ENCODE measurements around the gene CECR2. TPM values are rescaled to one million over a fixed set of nuclear protein-coding genes. Genes with fewer than 3 reads are reported as not detected.

Gene CECR2
- total RNA-seq, 3 donors from 2014 or later (not counting 1 experiment from before 2014, with no cell fraction given), result 0.02 to 0.45 TPM; not detected in 1

- H3K27me3 ChIP-seq (ENCODE audit: control insufficient read depth, insufficient read depth, low read length), result no peaks in the 10 kb centered on the region
- intact Hi-C loops (cut with micrococcal nuclease), result no loop called here
- no peak overlapping the region for H3K27ac ChIP-seq (ENCODE audit: low read length)
- Mint-ChIP-seq H3K27me3 (ENCODE audit: low read depth in 2 of 2) (peaks cover 7 to 10% of the 10 kb centered on the region in 2 donors), H3K9me3 (no peaks in the 10 kb centered on the region), H3K4me1 (no peaks in the 10 kb centered on the region), H3K36me3 (no peaks in the 10 kb centered on the region), H3K27ac (no peak overlapping the region), H3K4me3 (no peak overlapping the region)
- 94% methylated on average over 10 of the region's 10 CpGs for WGBS (ENCODE audit: insufficient coverage)
- no peak for DNase-seq
- ATAC-seq, result no peak
- H3K4me3 ChIP-seq (ENCODE audit: low read length), result no peak overlapping the region
- TF ChIP-seq CTCF (IDR thresholded peaks at IDR 0.05), result no peak
- H3K36me3 ChIP-seq (ENCODE audit: control insufficient read depth, insufficient read depth, low read length), result no peaks in the 10 kb centered on the region
- no peaks in the 10 kb centered on the region for H3K9me3 ChIP-seq (ENCODE audit: control insufficient read depth, insufficient read depth, low read length)
- H3K4me1 ChIP-seq (ENCODE audit: control insufficient read depth, insufficient read depth, low read length), result no peaks in the 10 kb centered on the region
Measured at GRCh38 chr22:17566776-17567175, 197.5 kb downstream of the CECR2 start.

- H3K9me3 Mint-ChIP-seq, result no peaks in the 10 kb centered on the region
- H3K36me3 Mint-ChIP-seq, result no peaks in the 10 kb centered on the region
- Histone ChIP-seq H3K36me3 (ENCODE audit: control insufficient read depth, insufficient read depth, low read length) (no peaks in the 10 kb centered on the region), H3K4me1 (ENCODE audit: control insufficient read depth, insufficient read depth, low read length) (no peaks in the 10 kb centered on the region), H3K4me3 (ENCODE audit: low read length) (no peak overlapping the region), H3K9me3 (ENCODE audit: control insufficient read depth, insufficient read depth, low read length) (no peaks in the 10 kb centered on the region), H3K27ac (ENCODE audit: low read length) (no peak overlapping the region), H3K27me3 (ENCODE audit: control insufficient read depth, insufficient read depth, low read length) (no peaks in the 10 kb centered on the region)
- intact Hi-C loops (cut with micrococcal nuclease), result no loop called here
- ATAC-seq (no peak), DNase-seq (no peak)
- 51% methylated on average over 8 of the region's 8 CpGs for WGBS (ENCODE audit: insufficient coverage)
- no peak for TF ChIP-seq CTCF (IDR thresholded peaks at IDR 0.05)
- peaks cover 0 to 6% of the 10 kb centered on the region in 2 donors for H3K27me3 Mint-ChIP-seq (ENCODE audit: low read depth in 2 of 2)
- no peaks in the 10 kb centered on the region for H3K4me1 Mint-ChIP-seq
- no peak overlapping the region for H3K27ac Mint-ChIP-seq
- H3K4me3 Mint-ChIP-seq, result no peak overlapping the region
Measured at GRCh38 chr22:17569971-17570511, 200.8 kb downstream of the CECR2 start.

- H3K27ac ChIP-seq (ENCODE audit: low read length), result no peak overlapping the region
- ATAC-seq (no peak), DNase-seq (no peak)
- H3K27me3 ChIP-seq (ENCODE audit: control insufficient read depth, insufficient read depth, low read length), result no peaks in the 10 kb centered on the region
- intact Hi-C loops (cut with micrococcal nuclease), result no loop called here
- Mint-ChIP-seq H3K4me1 (no peaks in the 10 kb centered on the region), H3K27ac (no peak overlapping the region), H3K36me3 (no peaks in the 10 kb centered on the region), H3K9me3 (no peaks in the 10 kb centered on the region), H3K4me3 (no peak overlapping the region), H3K27me3 (ENCODE audit: low read depth in 2 of 2) (peaks cover 0 to 6% of the 10 kb centered on the region in 2 donors)
- H3K4me3 ChIP-seq (ENCODE audit: low read length), result no peak overlapping the region
- H3K36me3 ChIP-seq (ENCODE audit: control insufficient read depth, insufficient read depth, low read length), result no peaks in the 10 kb centered on the region
- H3K4me1 ChIP-seq (ENCODE audit: control insufficient read depth, insufficient read depth, low read length), result no peaks in the 10 kb centered on the region
- WGBS (ENCODE audit: insufficient coverage), result 80% methylated on average over 21 of the region's 21 CpGs
- TF ChIP-seq CTCF (IDR thresholded peaks at IDR 0.05), result no peak
- H3K9me3 ChIP-seq (ENCODE audit: control insufficient read depth, insufficient read depth, low read length), result no peaks in the 10 kb centered on the region
Measured at GRCh38 chr22:17570851-17571631, 201.8 kb downstream of the CECR2 start.
